GM18907 (cell line): Measurements from ENCODE around the gene CAMTA1.
"Not testable (repeated sequence)": the region's sequence is repeated elsewhere in the genome, so short reads cannot be mapped to it uniquely, and the experiment has no call there.

Experiments
- ATAC-seq: cut with Tn5 transposase; IDR thresholded peaks from one replicate; pipeline ENCODE4 v1.9.1; 2021; ENCODE audit warnings: mild to moderate bottlenecking, moderate library complexity; ENCODE audit not compliant: unreplicated experiment

CAMTA1 gene

GRCh38 chr1:7127322-7128075 is 342.2 kb downstream of the CAMTA1 start:
- ATAC-seq, result no peak

DNA sequence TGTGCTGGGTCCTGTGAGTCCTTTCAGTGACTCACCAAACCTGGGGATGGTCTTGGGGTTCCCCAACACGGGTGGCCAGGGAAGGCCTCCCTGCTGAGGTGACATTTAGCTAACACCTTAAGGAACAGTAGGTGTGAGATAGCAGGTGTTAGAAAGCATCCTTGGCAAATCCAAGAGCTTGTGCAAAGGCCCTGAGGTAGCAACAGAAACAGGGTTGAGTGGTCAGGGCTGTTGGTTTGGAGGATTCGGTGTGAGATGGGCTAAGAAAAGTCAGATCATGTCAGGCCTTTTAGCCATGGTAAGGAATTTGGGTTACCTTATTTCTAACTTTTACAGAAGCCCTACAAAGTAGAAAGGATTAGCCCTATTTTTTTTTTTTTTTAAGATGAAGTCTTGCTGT is 343.0 kb downstream of the CAMTA1 start:
- ATAC-seq, result no peak

- no peak for ATAC-seq
Observed at GRCh38 chr1:7130127-7130526, 344.9 kb downstream of the CAMTA1 start.

DNA sequence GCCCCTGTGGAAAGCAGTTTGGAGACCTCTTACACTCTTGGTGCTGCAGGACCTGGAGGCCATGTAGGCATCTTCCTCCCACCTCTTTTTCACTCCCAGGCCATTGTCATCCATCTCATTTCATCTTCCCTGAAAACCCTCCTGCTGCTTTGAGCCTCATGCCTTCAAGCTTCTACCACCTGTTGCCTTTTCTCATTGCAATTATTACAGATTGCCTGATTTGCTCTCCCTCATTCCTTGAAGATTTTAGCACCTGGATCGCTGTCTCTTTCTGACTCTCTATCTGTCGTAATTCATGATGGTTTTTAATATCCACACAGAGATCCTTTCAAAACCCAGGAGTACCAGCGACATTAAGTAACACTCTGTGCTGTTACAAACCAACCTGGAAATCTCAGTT is 350.2 kb downstream of the CAMTA1 start:
- ATAC-seq, result no peak

GRCh38 chr1:7136166-7136953 is 351.1 kb downstream of the CAMTA1 start:
- no peak for ATAC-seq

DNA sequence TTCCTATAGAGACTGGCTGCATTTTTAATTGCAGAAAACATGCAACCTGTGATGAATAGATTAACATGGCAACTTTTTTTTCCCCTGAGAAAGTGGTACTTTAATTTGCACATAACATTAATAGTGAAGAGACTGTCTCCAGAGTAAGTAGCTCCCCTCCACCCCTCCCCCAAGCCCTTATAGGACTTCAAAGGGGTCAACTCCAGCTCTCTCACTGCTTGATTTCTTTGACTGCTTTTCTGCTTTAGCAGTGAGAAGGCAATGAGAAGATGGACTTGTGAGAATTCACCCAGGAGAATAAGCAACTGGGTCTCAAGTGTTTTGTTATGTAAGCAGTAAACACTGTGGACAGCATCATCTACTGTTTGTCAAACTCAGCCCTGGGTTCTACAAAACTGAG is 355.0 kb downstream of the CAMTA1 start:
- no peak for ATAC-seq

GRCh38 chr1:7145947-7146346 is 360.7 kb downstream of the CAMTA1 start:
- ATAC-seq, result no peak

DNA sequence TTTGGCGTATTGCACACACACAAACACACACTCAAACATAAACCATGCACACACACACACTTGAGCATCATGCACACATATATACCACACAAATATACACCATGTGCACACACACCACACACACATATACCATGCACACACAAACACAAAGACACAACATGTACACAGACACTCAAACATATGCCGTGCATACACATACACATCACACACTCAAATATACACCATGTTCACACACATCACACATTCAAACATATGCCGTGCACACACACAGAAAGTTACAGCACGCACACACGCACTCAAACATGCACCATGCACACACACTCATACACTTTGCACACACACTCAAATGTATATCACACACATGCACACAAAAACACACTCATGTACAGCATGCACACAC is 361.5 kb downstream of the CAMTA1 start:
- ATAC-seq, result no peak

GRCh38 chr1:7147581-7148282 is 362.5 kb downstream of the CAMTA1 start:
- not testable (repeated sequence) for ATAC-seq

DNA sequence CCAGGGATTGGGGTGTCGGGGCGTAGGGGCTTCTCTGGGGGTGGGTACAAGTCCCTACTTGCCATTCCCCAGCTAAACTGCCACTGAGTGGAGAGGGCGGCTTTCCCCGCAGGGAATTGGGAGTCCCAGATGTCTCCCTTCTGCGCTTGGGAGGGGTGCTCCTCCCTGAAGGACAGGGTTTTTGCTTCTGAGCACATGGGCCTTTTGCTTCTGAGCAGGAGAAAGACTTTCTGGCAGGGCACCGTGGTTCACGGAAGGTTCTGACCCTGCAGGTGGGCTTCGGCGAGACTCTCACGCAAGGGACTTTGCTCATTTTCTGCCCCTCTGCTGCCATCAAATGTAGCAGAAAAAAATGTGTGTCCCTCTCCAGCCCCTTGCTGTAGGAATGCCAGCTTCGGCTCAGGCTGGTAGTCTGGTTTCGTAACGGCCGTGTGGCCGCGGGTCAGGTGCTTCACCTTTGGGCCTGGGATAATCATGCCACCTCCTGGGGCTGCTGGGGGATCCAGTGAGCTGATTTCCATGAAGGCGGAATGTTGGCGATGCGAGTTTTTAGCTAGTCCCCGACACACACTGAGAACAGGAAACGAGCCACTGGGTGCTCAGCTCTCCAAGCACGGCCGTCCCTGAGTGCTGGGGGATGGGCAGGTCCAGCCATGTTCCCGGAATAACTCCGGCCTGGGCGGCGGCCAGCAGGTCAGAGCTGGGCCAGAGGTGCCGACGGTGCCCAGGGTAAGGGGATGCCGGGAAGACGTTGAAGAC is 364.0 kb downstream of the CAMTA1 start:
- no peak for ATAC-seq

GRCh38 chr1:7150724-7151280 is 365.5 kb downstream of the CAMTA1 start:
- ATAC-seq, result no peak

DNA sequence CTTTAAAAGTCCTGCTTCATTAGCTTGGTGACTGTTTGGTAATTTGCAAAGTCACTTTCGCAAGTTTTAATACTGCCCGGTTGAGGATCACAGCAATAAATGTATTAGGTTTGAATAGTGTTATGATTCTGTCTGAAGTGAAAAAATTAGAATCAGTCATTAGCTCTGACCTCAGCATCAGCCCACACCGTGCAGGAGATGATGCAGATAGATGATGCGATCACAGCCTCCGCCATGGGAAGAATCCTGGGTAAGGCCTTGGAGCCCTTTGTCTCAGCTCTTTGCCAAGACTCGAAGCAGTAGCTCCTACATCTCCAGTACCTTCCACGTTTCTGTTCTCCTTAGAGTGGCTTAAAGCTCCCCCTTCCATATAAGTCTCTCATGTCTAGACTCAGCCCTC is 366.7 kb downstream of the CAMTA1 start:
- no peak for ATAC-seq

DNA sequence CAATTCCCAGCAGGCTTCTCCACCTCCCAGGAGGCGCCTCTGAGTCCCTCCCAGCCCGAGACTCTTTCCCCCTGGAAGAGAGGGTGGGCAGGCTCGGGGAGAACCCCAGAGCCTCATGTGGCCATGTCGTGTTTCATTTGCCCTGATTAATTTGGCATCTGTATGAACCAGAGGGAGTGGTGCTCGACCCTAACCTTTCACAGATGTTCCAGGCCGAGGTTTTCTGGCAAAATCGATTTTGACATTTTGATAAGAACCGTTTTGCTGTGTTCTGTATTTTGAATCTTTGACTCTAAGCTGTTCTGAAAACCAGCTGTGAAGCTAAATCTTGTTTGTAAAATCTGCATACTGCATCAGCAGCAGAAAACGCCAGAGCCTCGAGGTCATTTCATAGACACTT is 367.4 kb downstream of the CAMTA1 start:
- no peak for ATAC-seq

DNA sequence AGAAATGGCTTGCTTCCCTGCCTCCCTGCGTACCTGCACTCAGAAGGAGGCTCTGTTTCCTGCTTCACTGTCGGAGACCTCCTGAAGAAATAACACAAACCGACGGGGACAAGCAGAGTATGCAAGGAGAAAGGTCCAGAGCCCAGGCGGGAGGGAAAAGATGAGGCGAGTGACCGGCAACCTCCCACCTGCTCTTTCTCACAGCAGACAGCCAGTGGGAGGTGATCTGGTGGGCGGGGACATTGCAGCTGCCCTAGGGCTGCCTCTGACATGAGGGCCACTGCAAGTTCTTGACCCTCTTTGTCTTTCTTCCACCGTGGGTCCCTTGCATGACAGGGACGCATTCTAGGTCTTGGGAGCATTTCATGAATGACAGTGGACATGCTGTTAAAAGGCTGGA is 368.2 kb downstream of the CAMTA1 start:
- ATAC-seq, result no peak

DNA sequence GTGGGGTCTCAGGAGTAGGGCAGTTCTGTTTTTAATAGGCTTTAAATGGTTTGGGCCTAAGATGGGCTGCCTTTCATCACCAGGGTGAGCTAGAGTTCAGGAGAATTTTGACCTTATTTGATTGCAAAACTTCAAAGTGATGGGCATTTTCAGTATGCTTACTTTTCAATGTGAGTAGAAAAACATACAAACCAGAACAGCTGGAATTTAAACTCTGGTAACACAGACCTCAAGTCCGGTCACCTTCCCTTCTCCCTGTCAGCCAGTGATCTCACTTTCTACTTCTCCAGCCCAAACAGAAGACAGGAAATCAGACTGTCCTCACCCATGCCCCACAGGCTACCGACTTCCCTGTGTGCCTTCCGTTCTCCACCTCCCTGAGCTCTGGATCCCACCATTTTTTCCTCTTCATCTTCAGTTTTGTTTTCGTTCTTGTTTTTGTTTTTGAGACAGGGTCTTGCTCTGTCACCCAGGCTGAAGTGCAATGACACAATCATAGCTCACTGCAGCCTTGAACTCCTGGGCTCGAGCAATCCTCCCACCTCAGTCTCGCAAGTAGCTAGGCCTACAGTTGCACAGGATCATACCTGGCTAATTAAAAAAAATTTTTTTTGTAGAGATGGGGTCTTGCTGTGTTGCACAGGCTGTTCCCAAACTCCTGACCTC is 374.0 kb downstream of the CAMTA1 start:
- ATAC-seq, result no peak

- ATAC-seq, result not testable (repeated sequence)
Observed at GRCh38 chr1:7168554-7168953, 383.3 kb downstream of the CAMTA1 start.

- no peak for ATAC-seq
Observed at GRCh38 chr1:7171168-7171567, 385.9 kb downstream of the CAMTA1 start.

DNA sequence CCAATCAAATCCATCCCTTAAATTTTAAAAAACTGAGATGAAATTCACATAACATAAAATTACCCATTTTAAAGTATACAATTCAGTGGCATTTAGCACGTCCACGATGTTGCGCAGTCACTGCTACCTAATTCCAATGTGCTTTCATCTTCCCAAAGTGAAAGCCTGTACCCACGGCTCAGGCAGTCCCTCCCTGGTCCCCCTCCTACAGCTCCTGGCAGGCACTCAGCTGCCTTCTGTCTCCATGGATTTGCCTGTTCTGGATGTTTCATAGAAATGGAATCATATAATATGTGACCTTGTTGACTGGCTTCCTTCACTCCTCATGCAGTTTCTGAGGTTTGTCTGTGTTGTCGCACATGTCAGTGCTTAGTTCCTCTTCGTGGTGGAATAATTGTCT is 386.3 kb downstream of the CAMTA1 start:
- no peak for ATAC-seq

GRCh38 chr1:7172804-7173203 is 387.6 kb downstream of the CAMTA1 start:
- ATAC-seq, result no peak

- no peak for ATAC-seq
Observed at GRCh38 chr1:7174561-7174960, 389.3 kb downstream of the CAMTA1 start.
